Activated naive CD4-positive, alpha-beta T cell treated with anti-CD3 and anti-CD28 coated beads for 36 hours (primary cell): Measurements from ENCODE around the gene CALHM1. TPM values are rescaled to one million over a fixed set of nuclear protein-coding genes. Genes with fewer than 3 reads are reported as not detected.

ENCODE experiments used
- CTCF ChIA-PET: fragments of 350-600 bp; sonication (Branson Sonifier 250); formaldehyde crosslinking; loops from one replicate; lab custom pipeline; 2021; ENCODE audit warnings: antibody characterized with exemption; lab: Charles Lee
- DNase-seq: peaks from one replicate; pipeline ENCODE4 v3.0.0-alpha.2; 2020
- H3K27ac Mint-ChIP-seq: one replicate; pipeline ENCODE4 v1.8.0; 2021; ENCODE audit warnings: mild to moderate bottlenecking, mixed read lengths
- H3K27me3 Mint-ChIP-seq: one replicate; pipeline ENCODE4 v1.8.0; 2021; ENCODE audit warnings: low read depth, mixed read lengths
- H3K36me3 Mint-ChIP-seq: one replicate; pipeline ENCODE4 v1.8.0; 2021; ENCODE audit warnings: low read depth, mixed read lengths
- H3K4me1 Mint-ChIP-seq: one replicate; pipeline ENCODE4 v1.8.0; 2021; ENCODE audit warnings: low read depth, mixed read lengths
- H3K4me3 Mint-ChIP-seq: one replicate; pipeline ENCODE4 v1.8.0; 2021; ENCODE audit warnings: mild to moderate bottlenecking, moderate library complexity, mixed read lengths
- H3K9me3 Mint-ChIP-seq: one replicate; pipeline ENCODE4 v1.8.0; 2021; ENCODE audit warnings: mixed read lengths
- intact Hi-C: fragments of 100-400 bp; cut with micrococcal nuclease; formaldehyde crosslinking; loops from one replicate; pipeline ENCODE4 v1.15.1; 2023
- total RNA-seq, 2 experiments: library from RNA; stranded (reverse); gene quantifications; one replicate each; pipeline ENCODE4 v1.2.3, GENCODE V29; 2021

Gene CALHM1
- total RNA-seq, 2 experiments from 2014 or later, result not detected

DNA sequence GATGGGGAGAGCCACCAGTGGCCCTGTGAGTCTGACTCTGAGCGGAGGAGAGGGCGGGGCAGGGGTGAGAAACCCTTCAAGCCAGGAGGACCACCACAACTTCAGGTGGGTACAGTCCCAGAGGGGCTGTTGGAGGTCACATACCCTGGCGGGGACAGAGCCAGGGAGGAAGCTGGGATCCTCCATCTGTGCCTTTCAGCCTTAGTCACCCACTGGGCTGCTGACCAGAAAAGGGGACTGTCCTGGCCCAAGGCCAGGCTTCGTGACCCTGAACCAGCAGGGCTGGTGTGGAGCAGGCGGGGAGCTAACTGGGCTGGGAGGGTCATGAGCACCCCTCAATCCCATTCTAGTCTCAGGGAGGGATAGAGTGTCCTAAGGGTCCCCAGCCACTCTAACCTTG, 21.8 kb upstream of the CALHM1 start:
- Mint-ChIP-seq H3K27me3 (no peaks in the 10 kb centered on the region), H3K9me3 (no peaks in the 10 kb centered on the region), H3K36me3 (no peaks in the 10 kb centered on the region), H3K27ac (no peak overlapping the region), H3K4me3 (no peak overlapping the region), H3K4me1 (no peaks in the 10 kb centered on the region)
- no peak for DNase-seq
- intact Hi-C loops, result loop anchor here (10.0 kb wide), 2 partner anchors 236 to 646 kb away; partner anchors contain the start of genes CYP17A1 and RPEL1
- CTCF ChIA-PET, result interaction anchor here (1.1 to 1.4 kb wide), 2 partner anchors 16 to 64 kb away, joined by 5 read pairs; no protein-coding TSS in a partner anchor

DNA sequence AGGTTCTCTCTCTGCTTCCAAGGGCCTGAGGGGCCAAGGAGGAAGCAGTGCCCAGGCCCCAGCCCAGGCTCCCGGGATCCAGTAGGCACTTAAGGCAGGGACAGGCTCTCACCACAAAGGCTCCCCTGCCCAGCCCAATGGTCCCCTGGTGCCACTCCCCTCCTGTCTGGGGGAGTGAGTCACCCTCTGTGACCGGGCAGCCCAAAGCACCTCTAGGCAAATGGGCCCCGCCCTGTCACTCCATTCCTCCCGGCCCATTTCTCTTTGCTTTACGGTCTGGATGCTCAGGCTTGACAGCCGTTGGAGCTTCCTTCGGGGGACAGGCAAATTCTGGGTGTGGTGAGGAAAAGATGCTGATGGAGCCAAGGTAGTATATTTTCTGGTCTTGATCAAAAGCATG, 20.4 kb upstream of the CALHM1 start, which contains the start of gene CALHM3:
Gene CALHM3, minus strand, starts transcription at position 106 of the 400 bp plus-strand sequence. CDS start 208 bp downstream, outside the sequence.
- Mint-ChIP-seq H3K27ac (no peak within 1 kb of the TSS), H3K9me3 (no peaks in the 10 kb centered on the region), H3K36me3 (no peaks in the 10 kb centered on the region), H3K4me3 (no peak within 1 kb of the TSS), H3K4me1 (no peaks in the 10 kb centered on the region), H3K27me3 (no peaks in the 10 kb centered on the region)
- intact Hi-C loops, result no loop called here
- CTCF ChIA-PET, result no interaction called here
- no peak for DNase-seq

DNA sequence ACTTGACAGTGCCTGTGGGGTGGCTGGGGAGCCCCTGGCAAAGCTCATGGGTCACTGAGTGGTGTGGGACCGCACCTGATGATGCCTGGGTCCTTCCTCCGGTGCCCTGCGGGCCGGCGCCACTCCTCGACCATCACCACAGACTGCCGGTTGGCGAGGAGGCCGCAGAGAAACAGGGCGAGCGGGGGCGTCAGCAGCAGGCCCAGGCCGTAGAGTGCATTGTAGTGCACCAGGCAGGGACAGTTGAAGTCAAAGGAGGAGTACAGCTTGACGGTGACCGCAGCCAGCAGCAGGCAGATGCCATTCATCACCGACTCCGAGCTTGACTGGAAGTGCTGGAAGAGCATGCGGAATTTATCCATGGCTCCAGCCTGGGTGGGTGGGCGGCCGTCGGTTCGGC, 20.0 kb upstream of the CALHM1 start:
- no peaks in the 10 kb centered on the region for H3K4me1 Mint-ChIP-seq
- intact Hi-C loops, result no loop called here
- DNase-seq, result no peak
- no peaks in the 10 kb centered on the region for H3K9me3 Mint-ChIP-seq
- no peaks in the 10 kb centered on the region for H3K36me3 Mint-ChIP-seq
- H3K27ac Mint-ChIP-seq, result no peak overlapping the region
- no peak overlapping the region for H3K4me3 Mint-ChIP-seq
- no peaks in the 10 kb centered on the region for H3K27me3 Mint-ChIP-seq
- CTCF ChIA-PET, result no interaction called here

DNA sequence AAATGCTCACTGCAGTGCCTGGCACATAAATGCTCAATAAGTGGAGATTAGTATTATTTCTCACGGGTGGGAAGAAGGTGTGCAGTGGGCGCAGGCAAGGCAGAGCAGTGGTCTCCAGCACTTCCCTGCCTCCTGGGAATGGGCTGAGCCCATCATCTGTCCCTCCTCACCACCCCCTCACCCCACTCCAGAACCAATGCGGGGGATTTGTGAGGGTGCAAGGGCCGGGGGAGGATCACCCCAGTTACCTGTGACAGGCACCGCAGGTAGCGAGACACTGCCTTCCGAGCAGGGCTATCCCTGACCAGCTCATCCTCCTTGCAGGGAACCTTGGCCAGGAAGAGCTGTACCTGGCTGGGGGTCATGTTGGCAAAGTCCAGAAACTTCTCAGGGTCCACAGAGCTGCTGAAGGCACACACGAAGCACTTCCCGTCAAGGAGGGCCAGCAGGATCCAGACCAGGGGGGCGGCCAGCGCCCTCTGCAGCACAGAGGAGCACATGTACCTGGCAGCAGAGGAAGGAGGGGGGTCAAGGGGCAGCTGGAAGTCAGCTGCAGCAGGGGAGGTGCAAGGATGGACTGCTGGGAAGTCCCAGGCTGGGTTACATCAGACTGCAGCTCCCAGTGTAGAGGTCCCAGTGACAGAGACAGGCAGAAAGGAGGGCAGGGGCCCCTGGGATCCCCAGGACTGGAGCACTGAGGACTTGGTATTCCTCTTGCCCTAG, 17.5 kb upstream of the CALHM1 start:
- no peak overlapping the region for H3K27ac Mint-ChIP-seq
- intact Hi-C loops, result no loop called here
- CTCF ChIA-PET, result interaction anchor here (0.6 to 2.1 kb wide), 5 partner anchors 10 to 600 kb away, joined by 3 to 12 read pairs (median 4); partner anchors contain the start of gene CALHM2
- peak; percentile 42 for DNase-seq
- no peaks in the 10 kb centered on the region for H3K36me3 Mint-ChIP-seq
- no peaks in the 10 kb centered on the region for H3K9me3 Mint-ChIP-seq
- peaks cover 9% of the 10 kb centered on the region for H3K4me1 Mint-ChIP-seq
- H3K4me3 Mint-ChIP-seq, result no peak overlapping the region
- H3K27me3 Mint-ChIP-seq, result no peaks in the 10 kb centered on the region

DNA sequence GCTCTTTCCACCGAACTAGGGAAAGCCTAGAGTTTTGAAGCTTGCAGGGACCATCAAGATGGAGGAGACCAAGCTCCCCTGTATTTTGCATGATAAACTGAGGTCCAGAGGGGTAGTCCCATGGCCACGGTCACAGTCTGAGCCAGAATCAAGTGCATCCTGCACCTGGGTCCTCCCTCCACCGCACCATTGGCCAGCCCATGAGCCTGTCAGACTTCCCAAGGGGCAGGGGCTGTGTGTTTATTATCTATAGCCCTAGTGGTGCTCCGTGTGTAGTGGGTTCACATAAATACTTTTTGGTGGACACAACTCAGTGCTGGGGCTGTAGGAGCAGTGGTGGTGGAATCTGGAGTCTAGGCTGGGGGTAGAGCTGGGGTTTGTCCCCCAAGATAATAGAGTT, 16.7 kb upstream of the CALHM1 start:
- no peak overlapping the region for H3K4me3 Mint-ChIP-seq
- CTCF ChIA-PET, result interaction anchor here (0.8 to 2.1 kb wide), 5 partner anchors 10 to 120 kb away, joined by 3 to 12 read pairs (median 3); partner anchors contain the start of gene NEURL1
- intact Hi-C loops, result no loop called here
- H3K4me1 Mint-ChIP-seq, result peaks cover 16% of the 10 kb centered on the region
- no peaks in the 10 kb centered on the region for H3K27me3 Mint-ChIP-seq
- H3K9me3 Mint-ChIP-seq, result no peaks in the 10 kb centered on the region
- no peak for DNase-seq
- no peaks in the 10 kb centered on the region for H3K36me3 Mint-ChIP-seq
- H3K27ac Mint-ChIP-seq, result no peak overlapping the region

DNA sequence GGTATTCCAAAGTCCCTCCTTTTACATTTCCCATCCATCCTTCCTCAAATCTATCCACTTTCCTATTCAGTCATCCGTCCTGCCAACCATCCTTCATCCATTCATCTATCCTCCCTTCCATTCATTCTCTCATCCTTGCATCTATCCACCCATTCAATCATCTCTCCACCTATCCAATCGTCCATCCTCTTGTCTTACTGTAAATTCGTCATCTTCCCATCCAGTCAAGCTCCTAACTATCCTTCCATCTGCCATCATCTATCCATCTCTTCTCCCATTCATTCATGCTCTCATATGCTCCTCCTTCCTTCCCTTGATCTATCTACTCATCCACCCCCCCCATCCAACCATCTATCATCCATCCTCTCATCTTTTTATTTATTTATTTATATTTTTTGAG, 15.4 kb upstream of the CALHM1 start:
- DNase-seq, result no peak
- peaks cover 16% of the 10 kb centered on the region for H3K4me1 Mint-ChIP-seq
- CTCF ChIA-PET, result interaction anchor here (2.1 kb wide), 1 partner anchor 12 kb away, joined by 12 read pairs; no protein-coding TSS in a partner anchor
- no peaks in the 10 kb centered on the region for H3K27me3 Mint-ChIP-seq
- no peak overlapping the region for H3K4me3 Mint-ChIP-seq
- H3K27ac Mint-ChIP-seq, result no peak overlapping the region
- no peaks in the 10 kb centered on the region for H3K9me3 Mint-ChIP-seq
- no peaks in the 10 kb centered on the region for H3K36me3 Mint-ChIP-seq
- intact Hi-C loops, result no loop called here

DNA sequence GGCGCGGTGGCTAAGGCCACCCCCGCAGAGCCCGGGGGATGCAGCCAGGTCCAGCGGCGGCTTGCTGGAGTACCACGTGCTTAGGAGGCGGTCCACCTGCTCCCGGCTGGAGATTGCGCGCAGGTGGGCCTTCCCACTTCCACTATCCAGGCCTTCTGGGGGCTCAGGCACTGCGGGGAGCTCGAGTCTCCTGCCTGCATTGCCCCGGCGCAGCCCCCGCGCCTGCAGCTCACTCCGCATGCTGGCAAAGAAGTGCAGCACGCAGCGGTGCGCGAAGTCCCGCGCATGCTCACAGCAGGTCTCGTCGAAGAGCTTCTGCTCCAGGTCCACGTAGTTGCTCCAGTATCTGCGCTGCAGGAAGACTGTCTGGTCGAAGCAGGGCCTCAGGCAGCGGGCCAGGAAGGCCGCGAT, 14.6 kb upstream of the CALHM1 start:
- H3K9me3 Mint-ChIP-seq, result no peaks in the 10 kb centered on the region
- no peaks in the 10 kb centered on the region for H3K27me3 Mint-ChIP-seq
- H3K27ac Mint-ChIP-seq, result no peak overlapping the region
- H3K4me3 Mint-ChIP-seq, result no peak overlapping the region
- H3K4me1 Mint-ChIP-seq, result peaks cover 16% of the 10 kb centered on the region
- CTCF ChIA-PET, result interaction anchor here (1.1 to 1.5 kb wide), 3 partner anchors 10 to 69 kb away, joined by 3 to 7 read pairs (median 3); no protein-coding TSS in a partner anchor
- H3K36me3 Mint-ChIP-seq, result no peaks in the 10 kb centered on the region
- intact Hi-C loops, result no loop called here
- DNase-seq, result no peak

DNA sequence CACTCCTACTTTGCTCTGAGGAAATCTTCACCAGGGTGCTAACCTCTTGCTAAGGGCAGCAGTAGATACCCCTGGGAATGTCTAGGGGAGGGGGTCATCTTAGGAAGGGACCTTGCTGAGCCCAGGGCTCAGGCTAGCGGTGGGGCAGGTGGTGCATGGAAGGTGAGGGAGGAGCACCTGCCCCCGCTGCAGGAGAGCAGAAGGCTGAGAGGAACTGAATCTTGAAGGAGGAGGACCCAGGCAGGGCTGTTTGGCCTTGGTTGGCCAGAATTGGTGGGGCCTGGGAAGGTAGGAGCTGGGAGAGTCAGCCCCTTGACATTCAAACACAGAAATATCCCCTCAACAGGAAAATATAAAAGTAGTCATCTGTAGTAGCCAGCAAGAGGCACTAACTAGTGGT, 13.3 kb upstream of the CALHM1 start:
- DNase-seq, result no peak
- intact Hi-C loops, result no loop called here
- CTCF ChIA-PET, result interaction anchor here (1.1 to 1.5 kb wide), 3 partner anchors 11 to 71 kb away, joined by 3 to 7 read pairs (median 3); no protein-coding TSS in a partner anchor
- Mint-ChIP-seq H3K27me3 (no peaks in the 10 kb centered on the region), H3K4me1 (peaks cover 16% of the 10 kb centered on the region), H3K36me3 (no peaks in the 10 kb centered on the region), H3K27ac (no peak overlapping the region), H3K9me3 (no peaks in the 10 kb centered on the region), H3K4me3 (no peak overlapping the region)

DNA sequence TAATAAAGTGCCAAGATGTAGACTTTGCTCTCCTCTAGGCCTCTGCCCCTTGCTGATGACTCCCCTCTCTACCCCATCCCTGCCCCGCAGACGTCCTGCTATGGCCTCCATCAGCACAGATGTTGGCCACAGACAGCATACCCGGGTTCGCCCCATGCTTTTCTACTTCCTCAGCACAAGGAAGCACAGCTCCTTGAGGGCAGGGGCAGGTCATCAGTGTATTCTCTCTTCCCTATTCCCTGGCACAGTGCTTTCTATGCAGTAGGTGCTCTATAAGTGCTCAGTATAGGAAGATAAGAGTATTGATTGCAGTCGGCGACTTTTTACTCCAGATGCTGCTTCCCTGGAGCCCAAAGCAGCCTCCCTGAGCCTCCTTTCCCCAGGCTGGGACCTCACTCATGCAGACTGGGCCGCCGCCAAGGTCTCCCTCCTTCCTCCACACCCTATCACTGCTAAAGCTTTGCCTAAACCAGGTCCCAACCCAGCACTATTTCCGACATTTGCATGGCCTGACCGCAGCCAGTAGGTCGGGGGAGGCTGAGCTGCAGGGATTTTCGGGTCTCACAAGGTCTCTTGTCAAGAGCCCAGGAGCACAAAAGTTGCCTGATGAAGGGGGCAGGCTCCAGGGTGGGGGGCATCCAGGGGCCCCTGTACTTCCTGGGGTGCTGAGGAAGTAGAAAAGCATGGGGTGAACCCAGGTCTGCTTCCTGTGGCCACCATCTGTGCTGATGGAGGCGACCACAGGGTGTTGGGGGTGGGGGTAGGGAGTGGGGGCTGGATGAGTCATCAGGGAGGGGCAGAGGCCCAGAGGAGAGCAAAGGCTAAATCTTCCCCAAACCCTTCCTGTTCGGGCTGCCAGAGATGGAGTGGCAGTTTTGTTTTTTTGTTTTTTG, 12.3 kb upstream of the CALHM1 start:
- H3K4me1 Mint-ChIP-seq, result peaks cover 16% of the 10 kb centered on the region
- no peaks in the 10 kb centered on the region for H3K36me3 Mint-ChIP-seq
- no peaks in the 10 kb centered on the region for H3K9me3 Mint-ChIP-seq
- CTCF ChIA-PET, result interaction anchor here (0.5 kb wide), 1 partner anchor 98 kb away, joined by 4 read pairs; no protein-coding TSS in a partner anchor
- H3K27me3 Mint-ChIP-seq, result no peaks in the 10 kb centered on the region
- peak; percentile 76 for DNase-seq
- intact Hi-C loops, result loop anchor here (1.0 kb wide), 1 partner anchor 19 kb away; the partner anchor contains the start of gene CALHM2
- no peak overlapping the region for H3K4me3 Mint-ChIP-seq
- H3K27ac Mint-ChIP-seq, result peak overlapping the region; percentile 13

DNA sequence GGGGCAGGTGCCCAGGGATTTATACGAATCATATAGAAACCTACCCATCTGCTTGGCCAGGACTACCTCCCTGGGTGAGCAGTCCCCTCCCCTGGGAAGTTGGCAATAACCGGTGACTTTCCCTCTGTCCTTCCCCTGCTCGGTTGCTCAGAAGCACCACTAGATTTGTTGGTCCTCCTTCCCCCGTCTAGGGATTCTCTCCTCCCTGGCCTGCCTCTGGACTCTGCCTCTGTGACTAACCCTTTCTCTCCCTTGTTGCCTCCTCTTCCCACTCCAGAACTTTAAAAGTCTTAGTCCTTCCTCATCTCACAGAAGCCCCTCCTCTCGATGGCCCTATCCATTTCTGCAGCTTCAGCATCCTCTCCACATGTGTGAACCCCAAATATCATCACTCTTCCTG, 10.5 kb upstream of the CALHM1 start:
- CTCF ChIA-PET, result no interaction called here
- intact Hi-C loops, result no loop called here
- Mint-ChIP-seq H3K36me3 (no peaks in the 10 kb centered on the region), H3K4me1 (peaks cover 16% of the 10 kb centered on the region), H3K4me3 (no peak overlapping the region), H3K9me3 (no peaks in the 10 kb centered on the region), H3K27me3 (no peaks in the 10 kb centered on the region), H3K27ac (no peak overlapping the region)
- DNase-seq, result no peak

DNA sequence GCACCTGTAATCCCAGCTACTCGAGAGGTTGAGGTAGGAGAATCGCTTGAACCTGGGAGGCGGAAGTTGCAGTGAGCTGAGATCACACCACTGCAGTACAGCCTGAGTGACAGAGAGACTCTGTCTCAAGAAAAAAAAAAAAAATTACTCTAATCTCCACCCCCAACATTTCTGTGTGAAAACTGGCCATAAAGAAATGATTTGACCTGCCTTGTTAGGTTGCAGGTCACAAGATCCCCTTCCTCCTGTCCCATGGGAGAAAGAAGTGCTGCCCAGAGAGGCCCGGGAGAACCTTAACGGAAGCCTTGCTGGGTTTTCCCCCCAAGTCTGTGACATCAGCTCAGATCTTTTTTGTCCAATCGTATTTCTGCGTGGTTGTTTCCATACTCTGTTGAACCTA, 8.7 kb upstream of the CALHM1 start:
- CTCF ChIA-PET, result interaction anchor here (1.0 kb wide), 1 partner anchor 53 kb away, joined by 3 read pairs; no protein-coding TSS in a partner anchor
- Mint-ChIP-seq H3K4me1 (peaks cover 16% of the 10 kb centered on the region), H3K9me3 (no peaks in the 10 kb centered on the region), H3K36me3 (no peaks in the 10 kb centered on the region), H3K4me3 (no peak overlapping the region), H3K27ac (no peak overlapping the region), H3K27me3 (no peaks in the 10 kb centered on the region)
- intact Hi-C loops, result no loop called here
- DNase-seq, result no peak

DNA sequence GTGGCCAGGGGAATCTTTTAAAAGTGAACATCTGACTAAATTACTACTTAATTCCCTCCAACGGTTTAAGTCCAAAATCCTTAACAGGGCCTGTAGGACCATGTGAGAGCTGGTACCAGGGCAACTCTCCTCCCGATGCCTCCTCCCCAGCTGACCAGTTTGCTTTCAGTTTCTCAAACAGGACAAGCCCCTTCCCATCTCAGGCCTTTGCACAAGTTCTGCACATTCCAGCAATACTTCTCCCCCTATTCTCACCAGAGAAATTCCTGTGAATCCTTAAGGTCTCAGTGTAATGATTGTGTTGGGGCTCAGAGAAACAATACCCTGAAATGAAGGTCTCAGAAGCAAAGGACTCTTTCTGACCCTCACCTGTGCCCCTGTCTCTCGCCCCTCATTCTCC, 8.0 kb upstream of the CALHM1 start:
- no peak overlapping the region for H3K4me3 Mint-ChIP-seq
- H3K27ac Mint-ChIP-seq, result no peak overlapping the region
- H3K27me3 Mint-ChIP-seq, result no peaks in the 10 kb centered on the region
- H3K9me3 Mint-ChIP-seq, result no peaks in the 10 kb centered on the region
- no peak for DNase-seq
- H3K36me3 Mint-ChIP-seq, result no peaks in the 10 kb centered on the region
- CTCF ChIA-PET, result no interaction called here
- H3K4me1 Mint-ChIP-seq, result peaks cover 11% of the 10 kb centered on the region
- intact Hi-C loops, result no loop called here
